Body of pancreas (tissue), 4 donors: ENCODE measurements around the gene CCNY. TPM values are rescaled to one million over a fixed set of nuclear protein-coding genes. Genes with fewer than 3 reads are reported as not detected.

Experiments
- ATAC-seq: fragments of 150-250 bp; one replicate; pipeline ENCODE4 v1.9.1; 2016
- DNase-seq, 4 donors: peaks; one replicate each; pipeline ENCODE4 v3.0.0-alpha.2; 2019
- H3K27ac ChIP-seq, 4 donors: fragments of 200-600 bp; sonication (generic); 1 replicate in 3 of 4; 2 replicates in 1 of 4; pipeline versions ENCODE4 v1.5.1 to v1.6.1; 2016 to 2019; ENCODE audit warnings: mild to moderate bottlenecking in 1 of 4, mixed read lengths in 1 of 4, moderate library complexity in 1 of 4
- H3K27me3 ChIP-seq, 2 donors: fragments of 200-600 bp; sonication (generic); one replicate each; pipeline ENCODE4 v1.6.0; 2016; ENCODE audit warnings: mild to moderate bottlenecking in 1 of 2
- H3K36me3 ChIP-seq, 2 donors: fragments of 200-600 bp; sonication (generic); replicated peaks in 1 of 2; 2 replicates each; pipeline ENCODE4 v1.5.1; 2016; ENCODE audit warnings: low read depth in 2 of 2; ENCODE audit not compliant: insufficient read depth in 1 of 2
- H3K4me1 ChIP-seq: fragments of 200-600 bp; sonication (generic); one replicate; pipeline ENCODE4 v1.6.0; 2016
- H3K4me3 ChIP-seq, 2 donors: fragments of 200-600 bp; sonication (generic); 1 replicate in 1 of 2; 2 replicates in 1 of 2; pipeline ENCODE4 v1.5.1; 2016 to 2019
- H3K9me3 ChIP-seq, 3 donors: fragments of 200-600 bp; sonication (generic); 1 replicate in 2 of 3; 2 replicates in 1 of 3; pipeline ENCODE4 v1.5.1; 2016
- CTCF ChIP-seq, 7 experiments: fragments of 450-650 bp in 4 of 7; fragments of 200-600 bp in 3 of 7; sonication (generic) in 3 of 7; IDR thresholded peaks; one replicate each; pipeline ENCODE4 v1.5.1; 2016 to 2019; ENCODE audit warnings: antibody characterized with exemption in 7 of 7
- POLR2A ChIP-seq, 3 donors: fragments of 450-650 bp; IDR thresholded peaks; one replicate each; pipeline ENCODE4 v1.6.1; 2016; ENCODE audit warnings: antibody characterized with exemption in 3 of 3, mild to moderate bottlenecking in 2 of 3
- WGBS, 2 donors: methylation state at CpG; one replicate each; pipeline ENCODE4 v1.1.5; 2017; 5-methylcytosine and 5-hydroxymethylcytosine counted together
- intact Hi-C: fragments of 100-400 bp; cut with DNase I; formaldehyde crosslinking; loops from one replicate; pipeline ENCODE4 v1.15.1; 2023
- total RNA-seq, 2 donors: library from RNA; depleted of rRNA; stranded (reverse); fragments of >200 nt; gene quantifications; one replicate each; pipeline ENCODE4 v1.1.0, GENCODE V29; 2016

Gene CCNY
- total RNA-seq, 2 donors from 2014 or later: 9.6 to 18.9 TPM

GRCh38 chr10:35331894-35332640, 4.2 kb upstream of the CCNY start:
- H3K27me3 ChIP-seq: no peaks in the 10 kb centered on the region
- H3K4me3 ChIP-seq: no peak overlapping the region
- peak in 1 of 4 donors; percentile 21 for DNase-seq
- no peaks in the 10 kb centered on the region for H3K36me3 ChIP-seq
- TF ChIP-seq POLR2A (IDR thresholded peaks at IDR 0.05) (no peak), CTCF (IDR thresholded peaks at IDR 0.05) (no peak)
- WGBS, 2 donors: 60% methylated on average over 5 to 6 of the region's 6 CpGs
- H3K9me3 ChIP-seq: no peaks in the 10 kb centered on the region
- intact Hi-C loops: no loop called here
- no peak for ATAC-seq
- peaks cover 28% of the 10 kb centered on the region for H3K4me1 ChIP-seq
- peak overlapping the region in 1 of 4 donors; percentile 9 for H3K27ac ChIP-seq

GRCh38 chr10:35334297-35334696, 2.0 kb upstream of the CCNY start:
- DNase-seq: no peak
- H3K4me1 ChIP-seq: peaks cover 47% of the 10 kb centered on the region
- no peak overlapping the region for H3K4me3 ChIP-seq
- H3K27me3 ChIP-seq: no peaks in the 10 kb centered on the region
- no peak for ATAC-seq
- H3K36me3 ChIP-seq: no peaks in the 10 kb centered on the region
- WGBS, 2 donors: 21 to 38% methylated on average over 1 of the region's 1 CpG
- no peaks in the 10 kb centered on the region for H3K9me3 ChIP-seq
- no peak overlapping the region for H3K27ac ChIP-seq
- no peak for TF ChIP-seq POLR2A (IDR thresholded peaks at IDR 0.05)
- no peak for TF ChIP-seq CTCF (IDR thresholded peaks at IDR 0.05)
- intact Hi-C loops: no loop called here

- H3K9me3 ChIP-seq: no peaks in the 10 kb centered on the region
- TF ChIP-seq CTCF (IDR thresholded peaks at IDR 0.05) (no peak), POLR2A (IDR thresholded peaks at IDR 0.05) (no peak)
- DNase-seq: peak in 1 of 4 donors; percentile 14
- intact Hi-C loops: no loop called here
- no peaks in the 10 kb centered on the region for H3K36me3 ChIP-seq
- 6 to 12% methylated on average over 34 of the region's 34 CpGs for WGBS, 2 donors
- H3K4me3 ChIP-seq: peak overlapping the region; percentile 59 to 98
- no peaks in the 10 kb centered on the region for H3K27me3 ChIP-seq
- peak overlapping the region in 3 of 4 donors; percentile 66 to 89 (median 81) for H3K27ac ChIP-seq
- H3K4me1 ChIP-seq: peaks cover 37% of the 10 kb centered on the region
- no peak for ATAC-seq
Observed at GRCh38 chr10:35335133-35336083, 901 bp upstream of the CCNY start.

- no peaks in the 10 kb centered on the region for H3K9me3 ChIP-seq
- no peaks in the 10 kb centered on the region for H3K27me3 ChIP-seq
- TF ChIP-seq POLR2A (IDR thresholded peaks at IDR 0.05) (peak in 1 of 3 donors; percentile 13), CTCF (IDR thresholded peaks at IDR 0.05) (peak in 3 of 7 experiments; percentile 10 to 29 (median 19))
- DNase-seq: peak; percentile 47 to 54 (median 50)
- H3K36me3 ChIP-seq: no peaks in the 10 kb centered on the region
- peaks cover 32% of the 10 kb centered on the region for H3K4me1 ChIP-seq
- peak; percentile 54 for ATAC-seq
- intact Hi-C loops: no loop called here
- peak overlapping the region in 3 of 4 donors; percentile 56 to 81 (median 65) for H3K27ac ChIP-seq
- WGBS, 2 donors: 1 to 2% methylated on average over 11 to 74 of the region's 88 CpGs
- peak overlapping the region; percentile 67 to 88 for H3K4me3 ChIP-seq
Observed at GRCh38 chr10:35336921-35337823, 863 bp downstream of the CCNY start.
